ENCODE data around the gene ARF6. TPM values are rescaled to one million over a fixed set of nuclear protein-coding genes. Genes with fewer than 3 reads are reported as not detected.

ARF6 gene
- total and polyA plus RNA-seq, 9 of the 15 experiments (the other 6 are each of a cell fraction or from before 2014, with no cell fraction given): 15.3 to 35.2 (median 24.9) TPM

- TF ChIP-seq CHAMP1 (IDR thresholded peaks at IDR 0.05) (0 out of 2 replicates have a peak, but pooled peaks have one; percentile 54), ILF3 (IDR thresholded peaks at IDR 0.05; ENCODE audit: borderline replicate concordance) (no peak), TAL1 (IDR thresholded peaks at IDR 0.05) (no peak), BDP1 (IDR thresholded peaks at IDR 0.05; ENCODE audit: insufficient read depth, insufficient read length) (no peak), SP1 (CRISPR knock-in tag; IDR thresholded peaks at IDR 0.05) (peak; percentile 47; the same call in 1 of the 2 replicates), ADNP (tag; IDR thresholded peaks at IDR 0.05) (peak; percentile 28; the same call in 1 of the 2 replicates), CLOCK (CRISPR knock-in tag; IDR thresholded peaks at IDR 0.05; ENCODE audit: borderline replicate concordance) (no peak), MYC (IDR thresholded peaks at IDR 0.05; ENCODE audit: low read depth, low read length) (no peak), MYC (CRISPR knock-in tag; IDR thresholded peaks at IDR 0.05; ENCODE audit: borderline replicate concordance, low read depth) (no peak), E2F5 (CRISPR knock-in tag; IDR thresholded peaks at IDR 0.05) (no peak), ZNF316 (IDR thresholded peaks at IDR 0.05) (no peak), ZNF785 (CRISPR knock-in tag; IDR thresholded peaks at IDR 0.05) (no peak), NR3C1 (CRISPR knock-in tag; IDR thresholded peaks at IDR 0.05) (no peak), NEUROD1 (IDR thresholded peaks at IDR 0.05; ENCODE audit: borderline replicate concordance, low read depth, low read length, partially characterized antibody) (peak; percentile 45), SAFB (IDR thresholded peaks at IDR 0.05; ENCODE audit: borderline replicate concordance, low read depth, low read length) (no peak), ZNF121 (CRISPR knock-in tag; conservative IDR thresholded peaks at IDR 0.05) (no peak), NRF1 (conservative IDR thresholded peaks at IDR 0.05 in 1 of 2, IDR thresholded peaks at IDR 0.05 in 1 of 2) (peak; percentile 90 to 92), TSHZ1 (CRISPR knock-in tag; IDR thresholded peaks at IDR 0.05) (no peak)
Observed at GRCh38 chr14:49852301-49853157, 40.4 kb upstream of the ARF6 start, which contains the start of gene NEMF (continued).

All from K562 (cell line).